ENCODE measurements around the gene ACP7.

The ACP7 gene

GRCh38 chr19:39060171-39060570 is 24.0 kb upstream of the ACP7 start:
- no peak for TF ChIP-seq GATA2 (IDR thresholded peaks at IDR 0.05; ENCODE audit: low read depth, low read length)
- TF ChIP-seq GATA3 (IDR thresholded peaks at IDR 0.05; ENCODE audit: low read depth, low read length), result no peak

GRCh38 chr19:39064405-39064804 is 19.8 kb upstream of the ACP7 start:
- TF ChIP-seq GATA2 (IDR thresholded peaks at IDR 0.05; ENCODE audit: low read depth, low read length) (no peak), GATA3 (IDR thresholded peaks at IDR 0.05; ENCODE audit: low read depth, low read length) (no peak)

- TF ChIP-seq GATA2 (IDR thresholded peaks at IDR 0.05; ENCODE audit: low read depth, low read length) (no peak), GATA3 (IDR thresholded peaks at IDR 0.05; ENCODE audit: low read depth, low read length) (no peak)
Measured at GRCh38 chr19:39065928-39066327, 18.2 kb upstream of the ACP7 start.

GRCh38 chr19:39067104-39067503 is 17.1 kb upstream of the ACP7 start:
- TF ChIP-seq GATA2 (IDR thresholded peaks at IDR 0.05; ENCODE audit: low read depth, low read length) (no peak), GATA3 (IDR thresholded peaks at IDR 0.05; ENCODE audit: low read depth, low read length) (no peak)

GRCh38 chr19:39070888-39071287 is 13.3 kb upstream of the ACP7 start:
- TF ChIP-seq GATA2 (IDR thresholded peaks at IDR 0.05; ENCODE audit: low read depth, low read length) (no peak), GATA3 (IDR thresholded peaks at IDR 0.05; ENCODE audit: low read depth, low read length) (no peak)

- TF ChIP-seq GATA3 (IDR thresholded peaks at IDR 0.05; ENCODE audit: low read depth, low read length) (no peak), GATA2 (IDR thresholded peaks at IDR 0.05; ENCODE audit: low read depth, low read length) (no peak)
Measured at GRCh38 chr19:39074205-39074692, 9.9 kb upstream of the ACP7 start.

- TF ChIP-seq GATA3 (IDR thresholded peaks at IDR 0.05; ENCODE audit: low read depth, low read length), result no peak
- TF ChIP-seq GATA2 (IDR thresholded peaks at IDR 0.05; ENCODE audit: low read depth, low read length), result no peak
Measured at GRCh38 chr19:39074942-39075341, 9.2 kb upstream of the ACP7 start.

- no peak for TF ChIP-seq GATA3 (IDR thresholded peaks at IDR 0.05; ENCODE audit: low read depth, low read length)
- no peak for TF ChIP-seq GATA2 (IDR thresholded peaks at IDR 0.05; ENCODE audit: low read depth, low read length)
Measured at GRCh38 chr19:39077323-39077722, 6.8 kb upstream of the ACP7 start.

GRCh38 chr19:39078436-39079200 is 5.5 kb upstream of the ACP7 start:
- TF ChIP-seq GATA2 (IDR thresholded peaks at IDR 0.05; ENCODE audit: low read depth, low read length) (no peak), GATA3 (IDR thresholded peaks at IDR 0.05; ENCODE audit: low read depth, low read length) (no peak)

- TF ChIP-seq GATA2 (IDR thresholded peaks at IDR 0.05; ENCODE audit: low read depth, low read length) (no peak), GATA3 (IDR thresholded peaks at IDR 0.05; ENCODE audit: low read depth, low read length) (no peak)
Measured at GRCh38 chr19:39080431-39080830, 3.7 kb upstream of the ACP7 start.

GRCh38 chr19:39082167-39082566 is 2.0 kb upstream of the ACP7 start:
- TF ChIP-seq GATA2 (IDR thresholded peaks at IDR 0.05; ENCODE audit: low read depth, low read length) (no peak), GATA3 (IDR thresholded peaks at IDR 0.05; ENCODE audit: low read depth, low read length) (no peak)

GRCh38 chr19:39082745-39083598 is 1.2 kb upstream of the ACP7 start:
- TF ChIP-seq GATA3 (IDR thresholded peaks at IDR 0.05; ENCODE audit: low read depth, low read length) (no peak), GATA2 (IDR thresholded peaks at IDR 0.05; ENCODE audit: low read depth, low read length) (no peak)

GRCh38 chr19:39083599-39083982 is 577 bp upstream of the ACP7 start:
- TF ChIP-seq GATA2 (IDR thresholded peaks at IDR 0.05; ENCODE audit: low read depth, low read length) (no peak), GATA3 (IDR thresholded peaks at IDR 0.05; ENCODE audit: low read depth, low read length) (no peak)

- TF ChIP-seq GATA3 (IDR thresholded peaks at IDR 0.05; ENCODE audit: low read depth, low read length), result no peak
- no peak for TF ChIP-seq GATA2 (IDR thresholded peaks at IDR 0.05; ENCODE audit: low read depth, low read length)
Measured at GRCh38 chr19:39084732-39085080, 538 bp downstream of the ACP7 start.

GRCh38 chr19:39085392-39085791 is 1.2 kb downstream of the ACP7 start:
- no peak for TF ChIP-seq GATA2 (IDR thresholded peaks at IDR 0.05; ENCODE audit: low read depth, low read length)
